Activated CD4-positive, alpha-beta T cell treated with anti-CD3 and anti-CD28 coated beads, Interleukin-2, amount 10 ng/mL, durations not matched to agents 7 days and 5 days (primary cell): ENCODE data around the gene CHCHD3. TPM values are rescaled to one million over a fixed set of nuclear protein-coding genes. Genes with fewer than 3 reads are reported as not detected.
"Not testable (repeated sequence)": the region's sequence is repeated elsewhere in the genome, so short reads cannot be mapped to it uniquely, and the experiment has no call there.

ENCODE experiments used
- CTCF ChIA-PET: fragments of 350-600 bp; sonication (Branson Sonifier 250); formaldehyde crosslinking; loops from one replicate; lab custom pipeline; 2021; ENCODE audit warnings: antibody characterized with exemption; lab: Charles Lee
- POLR2A ChIA-PET: fragments of 350-600 bp; sonication (Branson Sonifier 250); formaldehyde crosslinking; loops from one replicate; lab custom pipeline; 2021; ENCODE audit warnings: antibody characterized with exemption; lab: Charles Lee
- DNase-seq: peaks from one replicate; pipeline ENCODE4 v3.0.0-alpha.2; 2020
- H3K27ac Mint-ChIP-seq: one replicate; pipeline ENCODE4 v1.8.0; 2021; ENCODE audit warnings: mild to moderate bottlenecking, moderate library complexity, mixed read lengths
- H3K27me3 Mint-ChIP-seq: one replicate; pipeline ENCODE4 v1.8.0; 2021; ENCODE audit warnings: mixed read lengths
- H3K36me3 Mint-ChIP-seq: one replicate; pipeline ENCODE4 v1.8.0; 2021; ENCODE audit warnings: low read depth, mixed read lengths
- H3K4me1 Mint-ChIP-seq: one replicate; pipeline ENCODE4 v1.8.0; 2021; ENCODE audit warnings: mixed read lengths
- H3K4me3 Mint-ChIP-seq: one replicate; pipeline ENCODE4 v1.8.0; 2021; ENCODE audit warnings: mild to moderate bottlenecking, moderate library complexity, mixed read lengths
- H3K9me3 Mint-ChIP-seq: one replicate; pipeline ENCODE4 v1.8.0; 2021; ENCODE audit warnings: mixed read lengths
- total RNA-seq, 2 experiments: library from RNA; stranded (reverse); gene quantifications; one replicate each; pipeline ENCODE4 v1.2.3, GENCODE V29; 2021

Gene CHCHD3
- total RNA-seq, 2 experiments from 2014 or later, result 47.4 to 49.2 TPM

- ChIA-PET POLR2A (no interaction called here), CTCF (interaction anchor here (1.3 kb wide), 1 partner anchor 15 kb away, joined by 3 read pairs; no protein-coding TSS in a partner anchor)
- no peaks in the 10 kb centered on the region for H3K9me3 Mint-ChIP-seq
- H3K27me3 Mint-ChIP-seq, result no peaks in the 10 kb centered on the region
- H3K27ac Mint-ChIP-seq, result no peak overlapping the region
- H3K4me3 Mint-ChIP-seq, result no peak overlapping the region
- no peak for DNase-seq
- peaks cover 2% of the 10 kb centered on the region for H3K4me1 Mint-ChIP-seq
- H3K36me3 Mint-ChIP-seq, result peaks cover 3% of the 10 kb centered on the region
These were observed 30.0 kb downstream of the CHCHD3 start for GRCh38 chr7:133051719-133052400.

GRCh38 chr7:133051066-133051465, 30.8 kb downstream of the CHCHD3 start:
- H3K4me1 Mint-ChIP-seq, result no peaks in the 10 kb centered on the region
- H3K27ac Mint-ChIP-seq, result no peak overlapping the region
- ChIA-PET CTCF (interaction anchor here (1.3 kb wide), 1 partner anchor 15 kb away, joined by 3 read pairs; no protein-coding TSS in a partner anchor), POLR2A (no interaction called here)
- H3K4me3 Mint-ChIP-seq, result no peak overlapping the region
- H3K9me3 Mint-ChIP-seq, result no peaks in the 10 kb centered on the region
- H3K36me3 Mint-ChIP-seq, result peaks cover 2% of the 10 kb centered on the region
- no peak for DNase-seq
- H3K27me3 Mint-ChIP-seq, result no peaks in the 10 kb centered on the region

GRCh38 chr7:133050200-133050995, 31.5 kb downstream of the CHCHD3 start:
- H3K27me3 Mint-ChIP-seq, result no peaks in the 10 kb centered on the region
- POLR2A ChIA-PET, result interaction anchor here (0.6 kb wide), 1 partner anchor 18 kb away, joined by 10 read pairs; no protein-coding TSS in a partner anchor
- CTCF ChIA-PET, result interaction anchor here (1.0 kb wide), 1 partner anchor 19 kb away, joined by 3 read pairs; no protein-coding TSS in a partner anchor

GRCh38 chr7:133048589-133048988, 33.3 kb downstream of the CHCHD3 start:
- POLR2A ChIA-PET, result no interaction called here
- Mint-ChIP-seq H3K27me3 (no peaks in the 10 kb centered on the region), H3K27ac (no peak overlapping the region), H3K9me3 (no peaks in the 10 kb centered on the region), H3K4me3 (no peak overlapping the region), H3K4me1 (no peaks in the 10 kb centered on the region), H3K36me3 (peaks cover 4% of the 10 kb centered on the region)
- DNase-seq, result no peak
- CTCF ChIA-PET, result interaction anchor here (1.4 kb wide), 1 partner anchor 16 kb away, joined by 3 read pairs; no protein-coding TSS in a partner anchor

More at GRCh38 chr7:133050200-133050995, 31.5 kb downstream of the CHCHD3 start:
- no peak overlapping the region for H3K4me3 Mint-ChIP-seq
- H3K9me3 Mint-ChIP-seq, result no peaks in the 10 kb centered on the region
- DNase-seq, result no peak
- peaks cover 4% of the 10 kb centered on the region for H3K36me3 Mint-ChIP-seq
- no peak overlapping the region for H3K27ac Mint-ChIP-seq
- no peaks in the 10 kb centered on the region for H3K4me1 Mint-ChIP-seq

- peaks cover 4% of the 10 kb centered on the region for H3K36me3 Mint-ChIP-seq
- no peaks in the 10 kb centered on the region for H3K4me1 Mint-ChIP-seq
- H3K27ac Mint-ChIP-seq, result no peak overlapping the region
- no peaks in the 10 kb centered on the region for H3K27me3 Mint-ChIP-seq
- POLR2A ChIA-PET, result no interaction called here
- H3K9me3 Mint-ChIP-seq, result no peaks in the 10 kb centered on the region
- no peak for DNase-seq
- CTCF ChIA-PET, result no interaction called here
- H3K4me3 Mint-ChIP-seq, result no peak overlapping the region
These were observed 34.6 kb downstream of the CHCHD3 start for GRCh38 chr7:133047321-133047720.

GRCh38 chr7:133044722-133045473, 37.0 kb downstream of the CHCHD3 start:
- no peaks in the 10 kb centered on the region for H3K9me3 Mint-ChIP-seq
- H3K27me3 Mint-ChIP-seq, result no peaks in the 10 kb centered on the region
- DNase-seq, result no peak
- no peak overlapping the region for H3K4me3 Mint-ChIP-seq
- H3K4me1 Mint-ChIP-seq, result no peaks in the 10 kb centered on the region
- CTCF ChIA-PET, result no interaction called here
- no peak overlapping the region for H3K27ac Mint-ChIP-seq
- peaks cover 6% of the 10 kb centered on the region for H3K36me3 Mint-ChIP-seq
- POLR2A ChIA-PET, result no interaction called here

- H3K4me1 Mint-ChIP-seq, result no peaks in the 10 kb centered on the region
- H3K4me3 Mint-ChIP-seq, result no peak overlapping the region
- no peak for DNase-seq
- H3K9me3 Mint-ChIP-seq, result no peaks in the 10 kb centered on the region
- H3K27ac Mint-ChIP-seq, result no peak overlapping the region
- ChIA-PET POLR2A (no interaction called here), CTCF (no interaction called here)
- peaks cover 7% of the 10 kb centered on the region for H3K36me3 Mint-ChIP-seq
- H3K27me3 Mint-ChIP-seq, result no peaks in the 10 kb centered on the region
These were observed 41.2 kb downstream of the CHCHD3 start for GRCh38 chr7:133040674-133041073.

GRCh38 chr7:133040178-133040577, 41.7 kb downstream of the CHCHD3 start:
- no peaks in the 10 kb centered on the region for H3K27me3 Mint-ChIP-seq
- DNase-seq, result no peak
- H3K36me3 Mint-ChIP-seq, result peaks cover 10% of the 10 kb centered on the region
- no peak overlapping the region for H3K4me3 Mint-ChIP-seq
- no peaks in the 10 kb centered on the region for H3K9me3 Mint-ChIP-seq
- H3K27ac Mint-ChIP-seq, result no peak overlapping the region
- CTCF ChIA-PET, result no interaction called here
- POLR2A ChIA-PET, result no interaction called here
- no peaks in the 10 kb centered on the region for H3K4me1 Mint-ChIP-seq

GRCh38 chr7:133039614-133040013, 42.3 kb downstream of the CHCHD3 start:
- Mint-ChIP-seq H3K9me3 (no peaks in the 10 kb centered on the region), H3K27me3 (no peaks in the 10 kb centered on the region), H3K4me3 (no peak overlapping the region), H3K4me1 (no peaks in the 10 kb centered on the region), H3K36me3 (peaks cover 10% of the 10 kb centered on the region), H3K27ac (no peak overlapping the region)
- DNase-seq, result no peak
- ChIA-PET POLR2A (no interaction called here), CTCF (no interaction called here)

GRCh38 chr7:133036289-133036688, 45.6 kb downstream of the CHCHD3 start:
- Mint-ChIP-seq H3K4me1 (no peaks in the 10 kb centered on the region), H3K27ac (no peak overlapping the region), H3K27me3 (no peaks in the 10 kb centered on the region), H3K36me3 (peaks cover 10% of the 10 kb centered on the region), H3K4me3 (no peak overlapping the region), H3K9me3 (no peaks in the 10 kb centered on the region)
- CTCF ChIA-PET, result no interaction called here
- POLR2A ChIA-PET, result no interaction called here
- DNase-seq, result no peak

GRCh38 chr7:133035240-133035639, 46.6 kb downstream of the CHCHD3 start:
- DNase-seq, CTCF ChIA-PET, H3K4me1 Mint-ChIP-seq: not testable (repeated sequence)

GRCh38 chr7:133030346-133030745, 51.5 kb downstream of the CHCHD3 start:
- Mint-ChIP-seq H3K36me3 (peaks cover under 1% of the 10 kb centered on the region), H3K4me3 (no peak overlapping the region), H3K9me3 (peaks cover 3% of the 10 kb centered on the region), H3K27me3 (no peaks in the 10 kb centered on the region), H3K4me1 (peaks cover 10% of the 10 kb centered on the region), H3K27ac (no peak overlapping the region)
- POLR2A ChIA-PET, result no interaction called here
- DNase-seq, result no peak
- CTCF ChIA-PET, result no interaction called here

More at GRCh38 chr7:133035240-133035639, 46.6 kb downstream of the CHCHD3 start:
- H3K27me3 Mint-ChIP-seq, H3K27ac Mint-ChIP-seq, H3K9me3 Mint-ChIP-seq, H3K36me3 Mint-ChIP-seq, POLR2A ChIA-PET, H3K4me3 Mint-ChIP-seq: not testable (repeated sequence)
